ENCODE measurements around the gene CPN2. TPM values are rescaled to one million over a fixed set of nuclear protein-coding genes. Genes with fewer than 3 reads are reported as not detected.

The CPN2 gene
- total RNA-seq, 1 donor from 2014 or later: not detected

DNA sequence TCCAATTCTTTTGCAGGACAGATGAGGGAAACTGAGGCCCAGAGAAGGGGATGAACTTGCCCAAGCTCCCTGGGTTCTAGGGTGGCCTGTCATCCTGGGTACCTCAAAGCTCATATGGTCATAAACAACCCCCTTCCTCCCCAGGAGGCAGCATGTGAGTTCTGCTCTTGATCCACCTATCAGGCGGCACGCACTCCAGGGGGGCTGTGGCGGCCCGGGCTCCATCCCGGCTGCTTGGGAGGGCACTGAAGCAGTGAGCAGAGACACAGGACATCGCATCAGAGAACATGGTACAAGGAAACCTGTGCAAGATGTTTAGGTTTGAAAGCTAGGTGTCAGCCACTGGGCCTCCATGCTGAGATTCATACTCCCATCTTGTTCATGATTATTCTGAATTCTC is 34.2 kb downstream of the CPN2 start:
- no peak for DNase-seq (ENCODE audit: low read depth)
- TF ChIP-seq, protein P1, sequence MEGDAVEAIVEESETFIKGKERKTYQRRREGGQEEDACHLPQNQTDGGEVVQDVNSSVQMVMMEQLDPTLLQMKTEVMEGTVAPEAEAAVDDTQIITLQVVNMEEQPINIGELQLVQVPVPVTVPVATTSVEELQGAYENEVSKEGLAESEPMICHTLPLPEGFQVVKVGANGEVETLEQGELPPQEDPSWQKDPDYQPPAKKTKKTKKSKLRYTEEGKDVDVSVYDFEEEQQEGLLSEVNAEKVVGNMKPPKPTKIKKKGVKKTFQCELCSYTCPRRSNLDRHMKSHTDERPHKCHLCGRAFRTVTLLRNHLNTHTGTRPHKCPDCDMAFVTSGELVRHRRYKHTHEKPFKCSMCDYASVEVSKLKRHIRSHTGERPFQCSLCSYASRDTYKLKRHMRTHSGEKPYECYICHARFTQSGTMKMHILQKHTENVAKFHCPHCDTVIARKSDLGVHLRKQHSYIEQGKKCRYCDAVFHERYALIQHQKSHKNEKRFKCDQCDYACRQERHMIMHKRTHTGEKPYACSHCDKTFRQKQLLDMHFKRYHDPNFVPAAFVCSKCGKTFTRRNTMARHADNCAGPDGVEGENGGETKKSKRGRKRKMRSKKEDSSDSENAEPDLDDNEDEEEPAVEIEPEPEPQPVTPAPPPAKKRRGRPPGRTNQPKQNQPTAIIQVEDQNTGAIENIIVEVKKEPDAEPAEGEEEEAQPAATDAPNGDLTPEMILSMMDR (conservative IDR thresholded peaks at IDR 0.05; ENCODE audit: low read depth, low read length): no peak
- H3K4me3 ChIP-seq (ENCODE audit: low read depth, low read length): no peak overlapping the region

DNA sequence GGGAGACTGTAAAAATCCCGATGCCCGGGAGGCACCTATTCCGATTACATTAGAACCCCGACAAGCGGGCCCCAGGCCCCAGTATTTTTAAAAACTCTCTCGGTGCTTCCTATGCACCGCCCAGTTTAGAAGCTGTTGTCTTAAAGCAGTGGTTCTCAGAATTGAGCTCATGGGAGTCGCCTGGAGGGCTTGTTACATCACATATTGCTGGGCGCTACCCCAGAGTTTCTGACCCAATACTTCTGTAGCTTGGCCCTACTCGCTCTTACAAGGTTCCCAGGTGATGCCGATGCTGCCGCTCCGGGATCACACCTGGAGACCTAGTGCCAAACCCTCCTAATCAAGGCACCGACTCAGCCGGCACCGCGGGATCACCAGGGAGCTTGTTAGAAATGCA is 35.2 kb downstream of the CPN2 start:
- H3K4me3 ChIP-seq (ENCODE audit: low read depth, low read length): peak overlapping the region; percentile 38
- TF ChIP-seq, protein P1 (conservative IDR thresholded peaks at IDR 0.05; ENCODE audit: low read depth, low read length): no peak

DNA sequence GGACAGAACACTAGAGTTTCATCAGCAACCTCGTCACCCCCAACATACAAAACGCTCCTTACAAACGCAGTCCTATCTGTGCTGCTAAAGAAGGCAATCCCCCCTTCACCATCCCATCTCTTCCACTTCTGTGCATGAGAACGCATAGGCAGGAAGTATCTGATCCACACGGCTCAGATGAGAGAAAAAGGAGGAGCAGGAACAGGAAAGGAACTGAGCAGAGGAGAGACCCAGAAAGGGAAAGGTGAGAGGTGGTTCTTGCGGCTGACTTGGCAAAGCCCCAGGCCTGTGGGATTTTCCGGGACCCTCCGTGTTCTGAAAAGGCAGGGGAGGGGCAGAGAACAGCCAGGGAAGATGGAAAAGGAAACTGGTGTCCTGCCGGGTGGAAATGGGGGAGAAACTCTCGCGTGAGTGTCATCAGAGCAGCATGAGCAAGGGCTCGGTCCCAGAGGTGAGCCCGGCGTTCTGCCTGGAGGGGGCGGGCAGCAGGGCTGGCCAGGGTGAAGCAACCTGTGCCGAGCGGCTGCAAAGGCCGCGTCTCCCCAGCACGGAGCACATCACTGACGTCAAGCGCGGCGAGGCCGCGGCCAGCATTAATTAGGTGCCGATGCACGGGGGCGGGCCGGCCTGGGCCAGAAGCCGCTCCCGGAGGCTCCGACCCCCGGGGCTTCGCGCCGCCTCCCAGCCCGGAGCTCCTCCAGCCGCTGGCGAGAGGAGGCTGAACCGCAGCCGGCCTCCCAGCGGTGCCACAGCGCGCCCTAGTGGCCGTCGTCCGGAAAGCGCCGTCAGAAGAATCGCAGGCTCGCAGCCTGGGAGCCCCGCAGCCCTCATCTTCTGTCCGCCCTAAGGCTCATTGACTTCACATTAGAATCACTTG is 35.8 kb downstream of the CPN2 start:
- TF ChIP-seq, protein P1 (conservative IDR thresholded peaks at IDR 0.05; ENCODE audit: low read depth, low read length): peak; percentile 78
- H3K4me3 ChIP-seq (ENCODE audit: low read depth, low read length): peak overlapping the region; percentile 38
- no peak for DNase-seq (ENCODE audit: low read depth)

More for the DNA sequence above, 35.2 kb downstream of the CPN2 start:
- DNase-seq (ENCODE audit: low read depth): no peak

DNA sequence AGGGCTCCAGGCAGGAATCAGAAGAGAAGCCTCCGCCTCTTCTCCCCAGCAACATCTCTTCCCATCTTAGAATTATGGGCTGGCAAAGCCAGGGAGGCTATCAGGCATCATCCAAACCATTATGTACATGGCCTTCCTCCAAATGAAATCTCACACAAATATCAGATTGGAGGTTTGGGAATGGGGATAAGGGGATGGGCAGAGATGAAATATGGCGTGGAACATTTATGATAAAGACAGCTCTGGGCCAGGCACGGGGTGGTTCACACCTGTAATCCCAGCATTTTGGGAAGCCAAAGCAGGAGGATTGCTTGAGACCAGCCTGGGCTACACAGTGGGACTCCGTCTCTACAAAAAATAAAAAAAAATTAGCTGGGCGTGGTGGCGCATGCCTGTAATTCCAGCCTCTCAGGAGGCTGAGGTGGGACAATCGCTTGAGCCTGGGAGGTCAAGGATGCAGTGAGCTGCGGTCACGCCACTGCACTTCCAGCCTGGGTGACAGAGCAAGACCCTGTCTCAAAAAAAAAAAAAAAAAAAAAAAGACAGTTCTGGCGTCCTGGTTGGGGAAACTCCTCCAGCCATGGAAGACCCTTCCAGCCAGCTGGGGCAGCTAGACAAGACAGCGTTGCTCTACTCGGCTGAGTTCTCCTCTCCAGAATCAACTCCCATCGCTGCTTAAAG is 36.6 kb downstream of the CPN2 start:
- TF ChIP-seq, protein P1 (conservative IDR thresholded peaks at IDR 0.05; ENCODE audit: low read depth, low read length): no peak
- no peak for DNase-seq (ENCODE audit: low read depth)
- H3K4me3 ChIP-seq (ENCODE audit: low read depth, low read length): peak overlapping the region; percentile 38

DNA sequence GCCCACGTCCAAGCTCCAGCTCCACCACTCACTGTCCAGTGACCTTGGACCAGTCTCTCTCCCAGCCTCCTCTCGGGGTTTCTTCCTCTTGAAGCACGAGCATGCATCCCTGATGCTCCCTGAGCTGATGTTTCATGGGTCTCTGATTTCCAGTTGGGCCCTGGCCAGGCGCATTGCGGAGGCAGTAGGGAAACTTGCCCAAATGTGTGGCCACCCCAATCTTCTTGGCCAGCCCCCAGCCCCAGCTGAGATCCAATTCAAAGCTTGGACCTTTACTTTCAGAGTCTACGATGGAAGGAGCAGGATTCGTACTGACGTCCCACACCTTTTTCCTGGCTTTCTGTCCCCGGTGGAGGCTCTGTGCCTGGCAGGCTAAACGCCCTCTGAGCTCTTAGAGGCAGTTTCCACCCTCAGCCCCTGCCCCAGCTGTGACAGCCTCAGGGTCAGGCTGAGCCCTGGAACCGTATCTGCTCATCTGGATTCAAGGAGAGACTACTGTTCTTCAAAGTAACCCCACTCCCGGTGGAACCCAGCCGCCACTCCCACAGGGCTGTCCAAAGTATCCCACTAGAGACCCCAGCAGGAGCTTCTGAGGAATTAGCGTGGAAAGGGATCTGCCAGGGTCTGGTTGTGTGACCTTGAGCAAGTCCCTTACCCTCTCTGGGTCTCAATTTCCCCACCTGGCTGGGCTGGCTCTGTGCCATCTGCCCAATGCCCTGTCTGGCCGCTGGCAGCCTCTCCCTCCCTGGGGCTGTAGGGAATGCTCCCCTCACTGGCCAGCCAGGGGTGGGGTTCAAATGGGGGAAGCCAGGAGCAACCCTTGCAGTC is 37.4 kb downstream of the CPN2 start:
- H3K4me3 ChIP-seq (ENCODE audit: low read depth, low read length): no peak overlapping the region
- no peak for DNase-seq (ENCODE audit: low read depth)
- TF ChIP-seq, protein P1 (conservative IDR thresholded peaks at IDR 0.05; ENCODE audit: low read depth, low read length): no peak

DNA sequence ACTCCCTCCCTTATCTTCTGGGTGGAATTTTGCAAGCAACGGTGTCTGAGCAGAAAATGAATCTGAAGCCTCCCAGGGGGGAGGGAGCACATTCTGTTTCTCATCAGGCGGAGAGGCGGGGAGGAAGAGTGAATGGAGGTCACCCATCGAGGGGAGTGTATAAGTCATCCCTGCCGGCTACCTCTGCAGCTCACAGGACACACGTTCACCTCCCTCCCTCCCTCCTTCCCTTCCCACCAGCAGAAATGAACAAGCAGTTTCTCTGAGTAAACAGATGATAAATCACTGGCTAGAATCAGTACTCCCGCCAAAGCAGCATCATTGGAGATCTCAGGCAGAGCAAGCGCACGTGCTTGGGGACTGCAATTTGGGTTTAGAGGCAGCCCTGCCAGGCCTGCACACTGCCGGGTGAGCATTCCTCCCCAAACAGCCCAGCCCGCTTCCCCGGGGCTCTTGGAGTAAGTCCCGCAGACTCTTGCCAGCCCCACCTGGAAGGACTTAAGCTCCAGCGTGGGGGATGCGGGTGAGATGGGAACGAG is 38.3 kb downstream of the CPN2 start:
- DNase-seq (ENCODE audit: low read depth): no peak
- TF ChIP-seq, protein P1 (conservative IDR thresholded peaks at IDR 0.05; ENCODE audit: low read depth, low read length): no peak
- H3K4me3 ChIP-seq (ENCODE audit: low read depth, low read length): peak overlapping the region; percentile 22

Measured in epithelial cell of proximal tubule (primary cell).